Upper lobe of left lung (tissue), 4 donors: ENCODE data around the gene NIM1K.

Experiments used
- CTCF ChIP-seq, 6 experiments: fragments of 450-650 bp in 4 of 6; fragments of 200-600 bp in 2 of 6; sonication (generic) in 2 of 6; IDR thresholded peaks; one replicate each; pipeline ENCODE4 v1.5.1; 2016 to 2019; ENCODE audit warnings: antibody characterized with exemption in 6 of 6
- EP300 ChIP-seq, 4 donors: sonication (generic); formaldehyde crosslinking; IDR thresholded peaks; one replicate each; pipeline ENCODE4 v1.5.1; 2017; ENCODE audit warnings: antibody characterized with exemption in 4 of 4, control low read depth in 2 of 4
- POLR2A ChIP-seq, 4 donors: fragments of 450-650 bp; IDR thresholded peaks; one replicate each; pipeline ENCODE4 v1.5.1; 2016 to 2017; ENCODE audit warnings: antibody characterized with exemption in 4 of 4, mild to moderate bottlenecking in 2 of 4
- POLR2AphosphoS5 ChIP-seq, 2 donors: sonication (generic); formaldehyde crosslinking; IDR thresholded peaks; one replicate each; pipeline ENCODE4 v1.5.1; 2017; ENCODE audit warnings: antibody characterized with exemption in 2 of 2

- no peak for TF ChIP-seq CTCF (IDR thresholded peaks at IDR 0.05)
- TF ChIP-seq POLR2A (IDR thresholded peaks at IDR 0.05), result no peak
- TF ChIP-seq EP300 (IDR thresholded peaks at IDR 0.05), result no peak
- TF ChIP-seq POLR2AphosphoS5 (IDR thresholded peaks at IDR 0.05), result no peak
Measured at GRCh38 chr5:43245724-43246385, 53.8 kb downstream of the NIM1K start.
